Right hindlimb (tissue), 1 donor: ENCODE data around the gene MNS1.
"Not testable (repeated sequence)": the region's sequence is repeated elsewhere in the genome, so short reads cannot be mapped to it uniquely, and the experiment has no call there.

ENCODE experiments used
- DNase-seq: peaks from one replicate; pipeline ENCODE4 v3.0.0-alpha.2; 2018

MNS1 gene, protein sequence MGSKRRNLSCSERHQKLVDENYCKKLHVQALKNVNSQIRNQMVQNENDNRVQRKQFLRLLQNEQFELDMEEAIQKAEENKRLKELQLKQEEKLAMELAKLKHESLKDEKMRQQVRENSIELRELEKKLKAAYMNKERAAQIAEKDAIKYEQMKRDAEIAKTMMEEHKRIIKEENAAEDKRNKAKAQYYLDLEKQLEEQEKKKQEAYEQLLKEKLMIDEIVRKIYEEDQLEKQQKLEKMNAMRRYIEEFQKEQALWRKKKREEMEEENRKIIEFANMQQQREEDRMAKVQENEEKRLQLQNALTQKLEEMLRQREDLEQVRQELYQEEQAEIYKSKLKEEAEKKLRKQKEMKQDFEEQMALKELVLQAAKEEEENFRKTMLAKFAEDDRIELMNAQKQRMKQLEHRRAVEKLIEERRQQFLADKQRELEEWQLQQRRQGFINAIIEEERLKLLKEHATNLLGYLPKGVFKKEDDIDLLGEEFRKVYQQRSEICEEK

DNA sequence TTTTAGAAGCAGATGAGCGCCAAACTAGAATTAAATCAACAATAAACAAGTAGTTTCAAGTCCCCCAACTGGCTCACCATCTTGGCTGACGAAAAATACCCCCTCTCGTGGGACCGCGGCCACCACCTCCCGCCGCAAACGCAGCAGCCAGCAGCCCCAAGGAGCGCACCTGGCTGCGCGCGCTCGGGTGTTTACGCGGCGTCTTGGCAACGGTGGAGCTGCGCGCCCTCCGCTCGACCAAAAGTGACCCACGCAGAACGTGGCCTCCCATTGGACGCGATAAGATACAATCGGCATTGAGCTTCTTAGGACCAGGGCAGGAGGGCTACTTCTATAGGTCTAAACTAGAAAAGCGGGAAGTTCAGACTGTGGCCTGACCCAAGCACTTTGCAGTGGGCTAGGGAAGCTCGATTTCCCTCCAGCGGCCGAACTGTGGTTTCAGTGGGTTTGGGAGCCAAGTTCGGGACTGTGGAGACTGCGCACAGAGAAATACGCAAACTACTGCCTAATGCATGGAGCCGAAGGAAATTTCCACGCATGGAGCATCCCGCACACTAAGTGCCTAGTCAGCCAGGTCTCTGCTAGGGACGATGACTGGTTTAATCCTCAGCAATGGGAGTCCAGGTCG lies at the start of gene MNS1:
Gene MNS1, minus strand, starts transcription at position 245 of the 628 bp plus-strand sequence. Its CDS starts 165 bp downstream, at position 80.
- DNase-seq: peak; percentile 98

DNA sequence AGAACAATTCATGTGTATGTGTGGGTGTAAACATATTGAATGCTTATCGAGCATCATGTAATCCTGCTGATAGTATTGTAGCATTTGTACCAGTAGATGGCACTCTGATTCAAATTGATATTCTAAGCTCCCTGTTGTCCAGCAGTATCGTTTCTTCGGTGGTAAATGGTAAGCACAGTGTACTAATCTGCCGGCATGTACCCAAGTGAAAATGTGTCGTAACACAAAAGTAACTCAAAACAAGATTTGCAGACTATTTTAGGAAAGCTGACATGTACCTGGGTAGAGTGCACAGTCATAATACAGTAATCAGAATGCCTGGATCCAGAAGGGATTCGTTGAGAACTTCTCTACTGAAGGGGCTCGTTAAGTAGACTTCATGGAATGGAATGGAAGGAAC lies 31.7 kb upstream of the MNS1 start:
- DNase-seq: no peak

DNA sequence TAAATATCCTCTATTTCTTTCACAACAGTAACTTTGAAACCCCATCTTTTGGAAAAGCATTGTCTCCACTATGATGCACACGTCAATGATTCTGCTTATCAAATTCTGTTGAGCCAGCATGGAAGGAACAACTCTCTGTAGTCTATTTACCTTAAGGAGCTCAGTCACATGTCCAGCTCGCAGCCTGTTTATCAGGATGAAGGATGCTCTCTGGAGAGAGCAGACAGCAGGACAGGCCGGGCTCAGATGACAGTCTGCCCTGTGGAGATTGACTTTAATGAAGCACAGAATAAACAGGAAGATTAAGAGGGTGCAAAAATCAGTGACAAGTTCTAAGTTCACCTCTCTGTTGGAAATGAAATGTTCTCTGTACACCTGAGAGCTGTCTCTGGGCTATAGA lies 30.6 kb upstream of the MNS1 start:
- DNase-seq: no peak

DNA sequence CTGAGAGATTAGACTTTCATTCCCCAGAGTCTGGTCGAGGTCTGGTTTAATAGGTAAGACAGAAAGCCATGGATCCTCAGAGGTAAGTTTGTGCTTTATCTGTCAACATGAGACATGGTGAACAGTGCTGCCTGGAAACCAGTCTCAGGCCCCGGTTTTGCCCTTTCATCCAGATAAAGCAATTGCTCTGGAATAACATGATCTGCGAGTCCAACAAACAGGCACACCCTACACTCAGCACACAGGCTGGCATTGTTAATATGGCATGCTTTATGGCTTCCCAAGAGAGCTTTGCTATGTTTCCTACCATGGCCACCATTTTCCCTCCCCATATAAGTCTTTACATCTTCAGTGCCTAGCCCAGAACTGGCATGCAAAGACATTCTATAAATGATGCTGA lies 30.1 kb upstream of the MNS1 start:
- no peak for DNase-seq

DNA sequence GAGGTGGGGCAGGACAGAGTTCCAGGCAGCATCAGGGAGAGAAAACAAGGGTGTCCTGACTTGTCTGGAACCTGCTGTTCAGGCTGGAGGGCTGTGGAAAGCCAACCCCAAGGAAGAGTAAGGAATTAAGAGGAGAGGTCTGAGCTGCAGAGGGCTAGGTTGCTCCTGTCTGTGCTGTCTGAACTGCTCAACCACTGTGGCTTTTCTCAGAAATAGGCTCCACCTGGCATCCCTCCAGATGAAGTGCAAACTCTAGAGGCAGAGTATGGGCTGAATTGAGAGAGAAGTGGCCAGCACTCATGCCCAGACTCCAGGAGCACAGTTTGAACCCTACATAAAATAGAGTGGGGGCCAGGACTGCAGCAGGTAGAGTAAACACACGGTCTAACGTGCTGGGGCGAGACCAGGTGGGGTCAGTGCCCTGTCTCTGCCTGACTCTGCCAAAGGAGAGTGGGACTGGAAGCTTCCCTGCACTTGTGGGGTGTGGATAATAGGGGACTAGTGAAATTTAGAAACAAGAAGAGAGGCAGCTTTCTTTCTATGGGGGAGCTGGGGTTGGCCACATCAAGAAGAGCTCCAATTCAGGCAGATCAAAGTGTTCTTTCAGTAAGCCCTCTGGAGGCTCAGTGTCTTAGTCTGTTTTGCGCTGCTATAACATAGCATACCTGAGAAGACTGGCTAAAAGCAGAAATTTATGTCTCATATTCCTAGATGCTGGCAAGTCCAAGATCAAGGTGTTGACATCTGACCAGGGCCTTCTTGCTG lies 28.0 kb upstream of the MNS1 start:
- no peak for DNase-seq

DNA sequence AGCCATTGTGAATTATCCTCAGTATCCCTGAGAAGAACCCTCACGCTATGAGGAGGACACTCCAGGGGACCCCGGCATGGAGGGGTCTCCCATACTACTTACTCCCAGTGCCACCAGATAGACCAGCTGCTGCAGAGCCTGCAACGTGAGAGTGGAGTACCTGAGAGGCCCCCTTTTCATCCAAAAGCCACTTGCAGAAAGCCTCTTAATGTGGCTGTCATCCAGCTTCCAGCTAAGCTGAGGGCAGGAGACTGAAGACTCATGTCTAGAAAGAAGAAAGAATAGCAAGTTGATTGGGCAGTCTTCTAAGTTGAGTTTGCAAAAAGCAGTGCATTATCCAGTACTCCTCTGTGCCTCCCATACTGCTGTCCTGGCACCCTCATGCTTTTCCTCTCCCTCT lies 27.3 kb upstream of the MNS1 start:
- DNase-seq: no peak

DNA sequence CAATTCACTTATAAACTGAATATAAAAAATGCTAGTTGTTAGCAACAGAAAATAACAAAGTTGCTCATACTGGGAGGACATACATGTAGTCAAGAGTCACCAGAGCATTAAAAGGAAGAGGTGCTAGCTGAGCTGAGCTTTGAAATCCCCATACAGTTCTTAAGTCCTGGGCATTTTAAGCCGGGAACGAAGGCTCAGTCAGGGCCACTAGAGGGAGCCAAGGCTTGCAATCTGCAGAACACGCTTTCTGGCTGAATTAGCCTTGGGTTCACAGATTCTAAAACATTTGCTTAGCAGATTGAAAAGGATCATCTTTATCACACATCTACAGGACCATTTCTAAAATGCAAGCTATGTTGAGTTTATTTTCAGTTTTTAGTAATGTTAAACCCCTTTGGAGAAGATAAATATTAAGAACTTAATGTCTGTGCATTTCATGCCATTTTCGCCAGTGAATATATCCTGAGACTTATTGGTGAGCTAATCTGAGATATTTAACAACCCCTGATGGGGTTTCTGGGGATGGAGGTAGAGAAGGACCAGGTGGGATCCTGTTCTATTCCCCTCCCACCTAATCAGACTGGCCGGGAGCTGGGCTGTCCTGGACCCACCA lies 26.3 kb upstream of the MNS1 start:
- peak; percentile 71 for DNase-seq

DNA sequence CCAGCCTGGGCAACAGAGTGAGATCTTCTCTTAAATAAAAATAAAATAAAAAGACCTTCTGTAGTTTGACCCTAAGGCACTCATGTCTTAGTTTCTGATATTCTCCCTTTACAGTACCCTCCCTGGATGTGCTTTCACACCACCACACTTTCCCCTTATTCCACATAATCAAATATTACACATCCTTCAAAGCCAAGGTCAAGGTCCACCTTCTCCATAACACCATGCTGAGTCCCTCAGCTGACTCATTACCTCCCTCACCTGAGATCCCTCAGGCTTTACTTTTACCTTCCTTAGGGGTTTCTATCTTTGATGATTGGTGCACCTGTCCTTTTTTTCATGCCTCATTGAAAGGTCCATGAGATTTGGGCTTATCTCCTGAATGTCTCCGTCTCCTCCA lies 25.5 kb upstream of the MNS1 start:
- no peak for DNase-seq

DNA sequence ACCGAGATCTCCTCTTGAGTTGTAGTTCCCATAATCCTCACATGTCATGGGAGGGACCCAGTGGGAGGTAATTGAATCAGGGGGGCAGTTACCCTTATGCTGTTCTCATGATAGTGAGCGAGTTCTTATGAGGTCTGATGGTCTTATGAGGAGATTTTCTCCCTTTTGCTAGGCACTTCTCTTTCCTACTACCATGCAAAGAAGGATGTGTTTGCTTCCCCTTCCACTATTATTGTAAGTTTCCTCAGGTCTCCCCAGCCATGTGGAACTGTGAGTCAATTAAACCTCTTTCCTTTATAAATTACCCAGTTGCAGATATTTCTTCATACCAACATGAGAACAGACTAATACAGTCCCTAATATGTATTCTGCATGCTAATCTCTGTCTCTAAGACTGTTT lies 21.3 kb upstream of the MNS1 start:
- DNase-seq: not testable (repeated sequence)

DNA sequence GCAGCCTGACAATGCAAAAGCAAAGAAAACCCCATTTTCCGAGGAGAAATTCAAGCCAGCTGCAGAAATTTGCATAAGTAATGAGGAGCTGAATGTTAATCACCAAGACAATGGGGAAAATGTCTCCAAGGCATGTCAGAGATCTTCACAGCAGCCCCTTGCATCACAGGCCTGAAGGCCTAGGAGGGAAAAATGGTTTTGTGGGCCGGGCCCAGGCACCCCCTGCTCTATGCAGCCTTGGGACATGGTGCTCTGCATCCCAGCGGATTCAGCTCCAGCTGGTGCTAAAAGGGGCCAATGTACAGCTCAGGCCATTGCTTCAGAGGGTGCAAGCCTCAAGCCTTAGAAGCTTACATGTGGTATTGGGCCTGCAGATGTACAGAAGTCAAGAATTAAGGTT lies 20.5 kb upstream of the MNS1 start:
- DNase-seq: not testable (repeated sequence)

DNA sequence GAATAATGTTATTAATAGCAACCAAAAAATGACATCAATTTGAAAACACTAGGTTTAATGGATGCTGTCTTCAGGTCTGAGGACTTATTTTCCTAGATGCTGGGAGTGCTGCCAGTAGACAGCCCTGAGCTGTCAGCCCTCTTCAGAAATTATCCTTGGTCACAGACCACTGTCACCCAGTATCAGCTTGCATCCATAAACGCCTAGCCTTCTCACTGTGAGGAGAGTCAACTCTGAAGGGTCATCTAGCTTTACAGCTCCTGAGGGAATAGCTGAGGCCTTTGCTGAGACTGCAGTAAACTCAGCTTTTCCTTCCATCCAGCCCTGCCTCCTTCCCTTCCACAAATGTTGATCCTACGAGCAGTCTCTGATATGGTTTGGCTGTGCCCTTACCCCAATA lies 19.4 kb upstream of the MNS1 start:
- no peak for DNase-seq

DNA sequence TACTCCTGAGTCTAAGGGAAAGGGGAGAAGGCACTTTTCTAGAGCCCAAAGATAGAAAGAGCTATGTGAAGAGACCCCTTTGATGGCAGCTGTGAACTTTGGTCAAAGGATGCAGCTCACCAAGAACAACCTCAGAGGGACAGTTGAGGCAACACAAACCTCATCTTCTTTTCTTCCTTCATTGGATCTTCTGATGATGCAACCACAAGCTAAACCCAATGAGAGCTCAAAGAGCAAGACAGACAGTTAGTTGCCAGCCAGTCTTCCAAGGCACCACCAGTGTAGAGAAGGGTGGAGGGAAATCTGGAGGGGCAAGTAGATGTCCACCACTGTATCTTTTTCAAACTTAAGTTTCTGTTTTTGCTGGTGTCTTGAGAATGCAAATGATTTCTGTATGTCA lies 10.4 kb upstream of the MNS1 start:
- DNase-seq: no peak

DNA sequence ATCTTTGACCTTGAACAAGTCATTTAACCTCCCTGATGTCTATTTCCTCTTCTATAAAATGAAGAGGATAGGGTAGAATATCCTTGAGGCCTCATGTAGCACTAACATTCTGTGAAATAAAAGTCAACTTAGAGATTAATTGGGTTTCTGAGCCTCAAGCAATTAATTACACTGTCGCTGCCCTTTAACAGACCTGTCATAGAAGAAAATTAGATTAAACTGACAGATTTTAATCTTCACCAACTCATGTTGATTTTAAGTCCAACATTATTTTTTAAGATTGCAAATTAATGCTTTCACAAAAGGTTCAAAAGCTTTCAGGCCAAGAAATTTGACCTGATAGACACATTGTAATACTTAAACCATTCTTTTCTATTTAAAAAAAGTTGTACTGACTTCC lies 8.1 kb upstream of the MNS1 start:
- no peak for DNase-seq

DNA sequence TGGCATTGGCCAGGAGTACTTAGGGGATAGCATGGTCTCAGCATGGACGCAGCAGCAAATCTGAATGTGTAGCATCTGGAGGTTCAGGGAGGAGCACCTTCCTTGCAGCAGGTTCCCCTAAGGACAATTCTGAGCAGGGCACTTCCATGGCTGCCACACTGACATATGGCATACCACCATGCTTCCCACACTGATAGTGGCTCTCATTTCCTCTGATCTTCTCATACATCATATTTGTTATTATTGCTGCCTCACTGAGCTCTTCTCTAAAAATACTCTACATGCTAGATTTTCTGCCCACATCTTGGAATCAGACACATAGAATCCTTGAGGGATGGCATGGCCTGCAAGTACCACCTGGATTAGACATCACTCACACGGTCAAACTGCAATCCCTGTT lies 7.3 kb upstream of the MNS1 start:
- no peak for DNase-seq

DNA sequence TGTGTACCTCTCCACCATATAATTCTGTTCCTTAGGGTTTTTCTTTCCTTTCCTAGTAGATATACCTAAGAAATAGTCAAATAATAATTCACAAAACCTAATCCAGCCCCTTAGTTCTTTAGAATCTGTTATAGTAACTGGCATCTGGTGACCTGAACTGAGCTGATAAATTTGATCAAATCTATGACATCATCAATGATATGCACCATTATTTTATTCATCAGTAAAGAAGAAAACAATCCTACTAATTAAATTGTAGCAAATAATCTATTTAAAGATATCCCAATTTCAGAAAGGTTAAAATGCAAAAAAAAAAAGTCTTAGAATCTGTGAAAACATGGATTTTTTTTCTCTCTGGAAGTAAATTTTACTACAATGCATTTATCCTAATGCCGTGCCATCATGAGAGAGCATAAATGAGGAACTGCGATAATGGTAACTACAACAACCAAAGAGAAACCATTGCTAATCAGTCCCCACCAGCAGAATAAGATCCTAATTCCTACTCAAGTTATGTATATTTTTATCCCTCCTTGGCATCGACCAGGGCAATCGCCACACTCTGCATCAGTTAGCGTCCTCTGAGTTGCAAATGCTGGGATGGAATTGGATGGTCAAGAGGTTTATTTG lies 6.6 kb upstream of the MNS1 start:
- DNase-seq: no peak

DNA sequence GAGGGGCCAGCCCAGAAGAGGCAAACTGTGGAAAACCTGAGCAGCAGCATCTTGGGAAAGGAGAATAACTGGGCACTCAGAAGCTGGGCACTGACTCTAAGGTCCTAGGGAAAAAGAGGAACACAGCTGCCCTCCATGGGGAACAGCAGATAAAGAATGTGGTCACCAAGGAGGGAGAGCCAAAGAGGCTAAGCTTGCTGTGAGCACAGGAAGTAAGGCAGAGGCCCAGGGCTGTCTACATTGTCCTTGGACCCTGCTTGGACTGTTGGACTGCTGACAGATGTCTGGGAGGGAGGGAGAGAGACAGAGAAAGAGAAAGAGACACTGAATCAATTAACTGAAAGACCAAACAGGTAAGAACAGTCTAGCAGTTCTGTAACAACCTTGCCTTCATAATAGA lies 4.5 kb upstream of the MNS1 start:
- no peak for DNase-seq

DNA sequence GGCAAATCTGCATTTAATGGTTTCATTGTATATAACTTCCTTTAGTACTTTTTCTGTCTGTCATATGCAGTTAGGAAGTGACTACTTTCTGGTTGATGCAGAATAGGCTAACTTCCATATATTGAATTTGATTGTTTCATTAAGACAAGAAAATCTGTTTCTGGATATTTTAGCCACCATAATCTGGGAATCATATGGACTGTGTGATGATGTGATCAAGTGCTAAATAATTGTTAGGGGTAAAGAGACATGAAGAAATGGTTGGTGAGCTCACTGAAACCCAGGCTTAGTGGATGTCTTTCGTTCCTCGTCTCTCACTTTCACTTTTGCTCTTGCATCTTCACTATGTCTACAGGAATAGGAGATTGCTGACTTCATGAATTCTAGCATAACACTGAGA lies 3.5 kb upstream of the MNS1 start:
- no peak for DNase-seq

DNA sequence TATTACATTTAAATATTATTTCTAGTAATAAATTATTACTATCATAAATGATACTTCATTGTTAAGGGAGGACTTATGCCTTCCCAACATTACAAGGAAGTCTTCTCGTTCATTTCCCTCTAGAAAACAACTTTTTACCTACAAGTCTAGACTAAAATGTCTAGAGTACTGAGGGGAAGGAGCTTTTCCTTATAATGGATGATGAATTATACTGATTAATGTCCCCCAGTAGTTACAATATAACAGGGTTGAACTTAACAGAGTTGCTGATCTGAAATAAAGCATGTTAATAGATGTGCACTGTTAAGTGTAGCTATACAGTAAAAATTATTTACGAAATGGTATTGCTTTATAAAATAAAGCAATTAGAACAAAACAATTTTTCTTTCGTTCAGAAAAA lies 2.7 kb upstream of the MNS1 start:
- DNase-seq: no peak

DNA sequence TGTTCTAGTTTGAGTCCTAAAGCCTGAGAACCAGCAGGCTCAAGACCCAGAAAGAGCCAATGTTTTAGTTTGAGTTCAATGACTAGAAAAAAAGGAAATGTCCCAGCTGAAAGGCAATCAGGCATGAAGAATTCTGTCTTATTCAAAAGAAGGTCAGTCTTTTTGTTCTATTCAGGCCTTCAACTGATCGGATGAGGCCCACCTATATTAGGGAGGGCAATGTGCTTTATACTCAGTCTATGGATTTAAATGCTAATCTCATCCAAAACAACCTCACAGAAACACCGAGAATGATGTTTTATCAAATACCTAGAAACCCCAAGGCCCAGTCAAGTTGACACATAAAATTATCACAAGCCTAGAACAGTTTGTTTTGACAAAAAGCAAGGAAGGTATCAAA lies 4.0 kb downstream of the MNS1 start:
- DNase-seq: no peak

DNA sequence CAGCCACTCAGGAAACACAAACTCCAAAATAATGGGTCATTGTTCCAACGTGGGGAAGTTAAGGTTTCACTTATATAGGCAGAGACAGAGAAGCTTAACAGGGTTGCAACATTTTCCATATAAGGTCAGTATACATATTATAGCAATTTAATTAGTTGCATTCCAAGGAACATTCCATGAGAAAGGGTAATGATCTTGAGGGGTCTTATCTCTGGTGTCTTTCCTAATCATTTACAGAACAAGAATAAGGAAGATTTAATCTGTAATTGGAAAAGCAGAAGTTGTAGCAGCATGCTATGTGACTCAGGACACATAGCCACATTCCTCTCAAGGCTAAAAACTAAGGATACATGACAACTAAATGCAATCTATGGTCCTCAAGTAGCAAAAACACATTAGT lies 4.9 kb downstream of the MNS1 start:
- DNase-seq: no peak

DNA sequence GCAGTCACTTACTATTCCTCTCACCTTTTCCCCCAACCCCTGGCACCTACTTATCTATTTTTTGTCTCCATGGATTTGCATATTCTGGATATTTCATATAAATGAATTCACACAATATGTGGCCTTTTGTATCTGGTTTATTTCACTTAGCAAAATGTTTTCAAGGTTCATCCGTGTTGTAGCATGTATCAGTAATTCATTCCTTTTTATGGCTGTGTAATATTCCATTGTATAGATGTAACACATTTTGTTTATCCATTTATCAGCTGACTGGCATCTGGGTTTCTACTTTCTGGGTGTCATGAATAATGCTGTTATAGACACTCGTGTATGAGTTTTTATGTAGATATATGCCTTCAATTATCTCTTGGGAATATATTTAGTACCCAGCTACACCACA lies 5.8 kb downstream of the MNS1 start:
- no peak for DNase-seq

DNA sequence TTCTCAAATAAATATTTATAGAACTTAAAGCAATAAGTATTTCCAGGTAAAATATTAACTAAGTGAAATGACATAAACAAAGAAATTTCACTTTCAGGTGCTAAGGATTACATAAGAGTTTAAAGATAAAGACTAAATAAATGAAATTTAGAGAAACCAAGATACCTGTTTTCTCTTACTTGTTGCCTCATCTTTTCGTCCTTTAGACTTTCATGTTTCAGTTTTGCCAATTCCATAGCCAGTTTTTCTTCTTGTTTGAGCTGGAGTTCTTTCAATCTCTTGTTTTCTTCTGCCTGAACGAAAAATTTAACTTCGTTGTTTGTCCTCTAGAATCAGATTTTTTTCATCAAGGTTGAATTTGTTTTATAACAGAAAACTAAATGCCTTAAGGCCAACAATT lies 8.7 kb downstream of the MNS1 start:
- no peak for DNase-seq

DNA sequence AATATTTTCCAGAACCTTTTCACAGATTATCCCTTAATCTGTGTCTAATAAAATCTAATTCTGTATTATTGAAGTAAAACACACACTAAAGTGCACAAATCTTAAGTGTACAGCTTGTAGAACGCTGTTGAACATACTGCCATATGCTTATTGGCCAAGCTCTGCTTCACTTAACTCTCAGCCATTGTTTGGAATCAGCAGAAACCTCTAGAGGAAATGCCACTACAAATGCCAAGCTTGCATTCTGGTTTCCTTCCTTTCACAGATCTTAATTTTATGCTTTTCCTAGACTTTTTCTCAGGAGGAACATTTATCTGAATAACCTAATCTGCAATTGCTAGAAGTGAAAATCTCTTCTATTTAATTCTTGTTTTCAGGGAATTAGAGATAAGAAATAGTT lies 10.1 kb downstream of the MNS1 start:
- no peak for DNase-seq
